PFSK-1 (cell line): ENCODE data around the gene HCN2.

ENCODE experiments used
- FOXP2 ChIP-seq: optimal IDR thresholded peaks from 2 replicates; pipeline ENCODE3; 2011; ENCODE audit warnings: borderline replicate concordance, control low read depth, inconsistent platforms; ENCODE audit not compliant: insufficient read depth; ENCODE audit errors: extremely low read length, extremely low read depth
- POLR2AphosphoS5 ChIP-seq: IDR thresholded peaks from 2 replicates; pipeline ENCODE4 v1.6.1; 2012; ENCODE audit warnings: low read depth, mild to moderate bottlenecking, control low read depth, low read length, moderate library complexity
- REST ChIP-seq, 2 experiments: IDR thresholded peaks; 2 replicates each; pipeline versions ENCODE4 v1.6.1 to v1.8.0; 2011 to 2012; ENCODE audit warnings: low read depth in 2 of 2, low read length in 2 of 2, control low read depth in 1 of 2, inconsistent platforms in 1 of 2, mild to moderate bottlenecking in 1 of 2, moderate library complexity in 1 of 2; ENCODE audit not compliant: insufficient read depth in 1 of 2
- SIN3A ChIP-seq: IDR thresholded peaks from 2 replicates; pipeline ENCODE4 v1.6.1; 2012; ENCODE audit warnings: mild to moderate bottlenecking, low read length, moderate library complexity, borderline replicate concordance; ENCODE audit not compliant: insufficient read depth
- TAF1 ChIP-seq: IDR thresholded peaks from 2 replicates; pipeline ENCODE4 v1.6.1; 2012; ENCODE audit warnings: low read length, control low read depth, borderline replicate concordance; ENCODE audit not compliant: insufficient read depth

- no peak for TF ChIP-seq TAF1
- TF ChIP-seq POLR2AphosphoS5: no peak
- TF ChIP-seq REST (IDR thresholded peaks at IDR 0.05; ENCODE audit: insufficient read depth in 1 of 2, low read depth in 2 of 2, low read length in 2 of 2): no peak
- TF ChIP-seq SIN3A: no peak
- TF ChIP-seq FOXP2: no peak
Observed at GRCh38 chr19:648305-648704, 58.6 kb downstream of the HCN2 start.
